CD4-positive, alpha-beta T cell treated with Interleukin-6 at 100 ng/mL for 8 hours (primary cell): ENCODE results near the gene PILRA.

Experiments
- DNase-seq: peaks from one replicate; pipeline ENCODE4 v3.0.0-alpha.2; 2020; ENCODE audit warnings: mixed read lengths, low spot score

PILRA gene

GRCh38 chr7:100411101-100411500 lies 37.8 kb downstream of the PILRA start:
- DNase-seq: no peak

- no peak for DNase-seq
Measured at GRCh38 chr7:100413346-100413745, 40.1 kb downstream of the PILRA start.

- no peak for DNase-seq
Measured at GRCh38 chr7:100413889-100414288, 40.6 kb downstream of the PILRA start.

GRCh38 chr7:100415448-100415847 lies 42.2 kb downstream of the PILRA start:
- no peak for DNase-seq

GRCh38 chr7:100418930-100419659 lies 45.8 kb downstream of the PILRA start:
- DNase-seq: no peak

GRCh38 chr7:100419660-100420226 lies 46.5 kb downstream of the PILRA start:
- no peak for DNase-seq

- no peak for DNase-seq
Measured at GRCh38 chr7:100423315-100423714, 50.0 kb downstream of the PILRA start.

GRCh38 chr7:100425347-100425746 lies 52.1 kb downstream of the PILRA start:
- DNase-seq: no peak

GRCh38 chr7:100426516-100426915 lies 53.2 kb downstream of the PILRA start:
- DNase-seq: no peak

GRCh38 chr7:100427762-100428198 lies 54.5 kb downstream of the PILRA start:
- no peak for DNase-seq

GRCh38 chr7:100428199-100428966 lies 55.1 kb downstream of the PILRA start, which contains the start of gene ZCWPW1:
TSS of gene ZCWPW1 (minus strand) at chr7:100428703. CDS start at chr7:100420649, 8,054 bp downstream.
- DNase-seq: peak; percentile 98

- DNase-seq: peak; percentile 100
Measured at GRCh38 chr7:100428967-100429636, 55.8 kb downstream of the PILRA start.

GRCh38 chr7:100429637-100430492 lies 56.6 kb downstream of the PILRA start, which contains the start of gene MEPCE:
TSS of gene MEPCE (plus strand) at chr7:100429831. CDS start at chr7:100430019, 188 bp downstream.
- peak; percentile 93 for DNase-seq

- no peak for DNase-seq
Measured at GRCh38 chr7:100430493-100431285, 57.4 kb downstream of the PILRA start.

- DNase-seq: no peak
Measured at GRCh38 chr7:100431286-100431735, 58.0 kb downstream of the PILRA start.

- no peak for DNase-seq
Measured at GRCh38 chr7:100432053-100432452, 58.8 kb downstream of the PILRA start.

- DNase-seq: no peak
Measured at GRCh38 chr7:100432621-100433275, 59.5 kb downstream of the PILRA start.

GRCh38 chr7:100433276-100433591 lies 59.9 kb downstream of the PILRA start:
- DNase-seq: no peak

- no peak for DNase-seq
Measured at GRCh38 chr7:100433592-100434296, 60.5 kb downstream of the PILRA start.
